HepG2 (cell line): ENCODE data around the gene PRSS27. TPM values are rescaled to one million over a fixed set of nuclear protein-coding genes. Genes with fewer than 3 reads are reported as not detected.
A peak's percentile ranks its signal among the peaks of the same experiment; 100 is the strongest.

Experiments used
- CCDC6 ChIP-seq: sonication (generic); formaldehyde crosslinking; IDR thresholded peaks from 2 replicates; pipeline ENCODE4 v1.8.1; 2022; ENCODE audit warnings: mild to moderate bottlenecking, missing genetic modification reagents, moderate library complexity
- HOXA7 ChIP-seq: sonication (generic); formaldehyde crosslinking; IDR thresholded peaks from 2 replicates; pipeline ENCODE4 v1.8.1; 2022; ENCODE audit warnings: mild to moderate bottlenecking, missing genetic modification reagents, moderate library complexity
- KDM5A ChIP-seq: fragments of 200-600 bp; sonication (generic); IDR thresholded peaks from 2 replicates; pipeline ENCODE4 v1.7.0; 2018; ENCODE audit warnings: antibody characterized with exemption, mild to moderate bottlenecking, low read length, borderline replicate concordance
- NFYB ChIP-seq: sonication (generic); formaldehyde crosslinking; IDR thresholded peaks from 2 replicates; pipeline ENCODE4 v1.4.0; 2020; ENCODE audit warnings: missing genetic modification reagents
- RCOR2 ChIP-seq: IDR thresholded peaks from 2 replicates; pipeline ENCODE4 v1.6.1; 2016; ENCODE audit warnings: missing biosample characterization, missing genetic modification reagents
- TBL1XR1 ChIP-seq: fragments of 150-350 bp; IDR thresholded peaks from 2 replicates; pipeline ENCODE4 v1.6.1; 2014; ENCODE audit warnings: borderline replicate concordance, low read length; ENCODE audit not compliant: partially characterized antibody
- TCF7 ChIP-seq: sonication (generic); IDR thresholded peaks from 2 replicates; pipeline ENCODE4 v1.6.1; 2016; ENCODE audit warnings: antibody characterized with exemption, low read depth
- U2AF2 ChIP-seq: fragments of 200-400 bp; formaldehyde crosslinking; IDR thresholded peaks from 2 replicates; pipeline ENCODE4 v1.6.1; 2017; ENCODE audit warnings: low read depth, mild to moderate bottlenecking, low read length
- ZBTB7A ChIP-seq: sonication (generic); formaldehyde crosslinking; IDR thresholded peaks from 2 replicates; pipeline ENCODE4 v1.8.0; 2022; ENCODE audit warnings: mild to moderate bottlenecking, missing genetic modification reagents
- ZBTB7B ChIP-seq: sonication (generic); formaldehyde crosslinking; IDR thresholded peaks from 2 replicates; pipeline ENCODE4 v1.4.0; 2020; ENCODE audit warnings: missing genetic modification reagents
- ZFX ChIP-seq: sonication (generic); formaldehyde crosslinking; IDR thresholded peaks from 2 replicates; pipeline ENCODE4 v1.4.0; 2020; ENCODE audit warnings: mild to moderate bottlenecking, low read depth, missing genetic modification reagents, moderate library complexity
- ZNF747 ChIP-seq: sonication (generic); formaldehyde crosslinking; IDR thresholded peaks from 2 replicates; pipeline ENCODE4 v1.8.1; 2023; ENCODE audit warnings: missing genetic modification reagents, mild to moderate bottlenecking, borderline replicate concordance
- ZNF768 ChIP-seq: sonication (generic); formaldehyde crosslinking; IDR thresholded peaks from 2 replicates; pipeline ENCODE4 v1.4.0; 2020; ENCODE audit warnings: missing genetic modification reagents
- polyA plus RNA-seq, 8 experiments: library from polyadenylated mRNA; depleted of rRNA in 3 of 8; stranded (reverse) in 7 of 8; unstranded in 1 of 8; fragments of >200 nt; fragmentation: Illumina TruSeq in 4 of 8; extraction: Trizol in 4 of 8; gene quantifications; 2 replicates each; pipeline versions ENCODE4 v1.2.1 to v1.2.3, GENCODE V29; 2011 to 2016; ENCODE audit warnings: low read depth in 4 of 8, missing spikeins in 1 of 8, mixed read lengths in 1 of 8; ENCODE audit not compliant: insufficient read depth in 1 of 8
- total RNA-seq, 5 experiments: library from RNA; depleted of rRNA; stranded (reverse); fragments of >200 nt; fragmentation: Illumina TruSeq; extraction: Trizol; gene quantifications; 2 replicates each; pipeline ENCODE4 v1.2.3, GENCODE V29; 2016; ENCODE audit warnings: low read depth in 1 of 5
- TF ChIP-seq, protein P1 (sequence below): sonication (generic); formaldehyde crosslinking; IDR thresholded peaks from 2 replicates; pipeline ENCODE4 v1.8.0; 2022; ENCODE audit warnings: mild to moderate bottlenecking, missing genetic modification reagents, borderline replicate concordance
- TF ChIP-seq, protein P2 (sequence below): sonication (generic); formaldehyde crosslinking; IDR thresholded peaks from 2 replicates; pipeline ENCODE4 v1.4.0; 2020; ENCODE audit warnings: mild to moderate bottlenecking, low read depth, missing genetic modification reagents
- TF ChIP-seq, protein P3 (sequence below): IDR thresholded peaks from 2 replicates; pipeline ENCODE4 v1.6.1; 2016; ENCODE audit warnings: mild to moderate bottlenecking, missing biosample characterization, missing genetic modification reagents
- TF ChIP-seq, protein P4 (sequence below): sonication (generic); formaldehyde crosslinking; IDR thresholded peaks from 2 replicates; pipeline ENCODE4 v1.5.0; 2020; ENCODE audit warnings: missing genetic modification reagents
- TF ChIP-seq, protein P5 (sequence below): sonication (generic); formaldehyde crosslinking; IDR thresholded peaks from 2 replicates; pipeline ENCODE4 v1.5.1; 2020; ENCODE audit warnings: missing genetic modification reagents, mild to moderate bottlenecking, borderline replicate concordance
- TF ChIP-seq, protein P6 (sequence below): sonication (generic); formaldehyde crosslinking; IDR thresholded peaks from 2 replicates; pipeline ENCODE4 v1.5.0; 2020; ENCODE audit warnings: mild to moderate bottlenecking, missing genetic modification reagents, borderline replicate concordance

Gene PRSS27
- total and polyA plus RNA-seq, 2 of the 13 experiments (the other 11 are each of a cell fraction or from before 2014, with no cell fraction given), result 0.20 to 0.73 TPM

DNA sequence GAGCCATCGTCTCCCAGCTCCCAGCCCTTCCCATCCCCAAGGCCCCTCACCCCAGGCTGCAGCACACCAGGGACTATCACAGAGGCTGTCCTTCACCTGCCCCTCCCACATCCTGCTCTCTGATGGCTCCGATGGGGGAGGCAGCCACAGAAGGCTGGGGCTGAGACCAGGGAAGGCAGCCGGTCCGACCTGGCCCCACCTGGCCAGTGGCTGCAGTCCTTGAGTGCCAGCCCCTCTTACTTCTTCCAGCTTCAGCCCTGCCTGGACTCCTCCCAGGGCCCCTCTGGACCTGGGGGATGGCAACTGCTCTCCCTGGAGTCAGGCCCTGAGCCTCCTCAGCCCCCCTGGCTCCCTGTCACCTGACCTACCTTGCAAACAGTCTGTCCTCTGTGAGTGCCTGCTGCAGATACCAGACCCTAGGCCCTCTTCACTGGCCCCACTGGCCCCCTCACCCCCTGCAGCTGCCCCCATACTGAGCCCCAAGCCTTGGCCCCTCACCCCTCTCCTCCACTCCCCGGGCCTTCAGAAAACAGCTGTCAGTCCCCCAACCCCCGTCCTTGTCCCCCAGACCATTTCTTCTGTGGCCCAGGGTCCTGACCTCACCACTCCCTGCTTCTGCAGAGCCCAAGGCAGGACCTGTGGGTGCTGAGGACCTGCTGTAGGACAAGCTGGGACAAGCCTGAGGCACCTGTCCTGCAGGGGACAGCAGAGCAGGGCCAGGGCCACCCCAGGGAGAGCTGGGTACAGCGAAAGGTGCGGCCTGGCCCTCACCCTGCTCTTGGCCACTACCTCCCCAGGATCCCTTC lies 19.8 kb upstream of the PRSS27 start (continued):
- TF ChIP-seq ZNF747 (CRISPR knock-in tag) (no peak), TBL1XR1 (no peak), ZFX (peak; percentile 65), TCF7 (no peak), KDM5A (no peak), ZBTB7A (CRISPR knock-in tag) (no peak), RCOR2 (CRISPR knock-in tag) (no peak), ZBTB7B (CRISPR knock-in tag) (no peak), U2AF2 (no peak), HOXA7 (CRISPR knock-in tag) (no peak), ZNF768 (CRISPR knock-in tag) (peak; percentile 42; the same call in 1 of the 2 replicates), NFYB (CRISPR knock-in tag) (no peak), CCDC6 (CRISPR knock-in tag) (no peak)
- TF ChIP-seq, protein P1, sequence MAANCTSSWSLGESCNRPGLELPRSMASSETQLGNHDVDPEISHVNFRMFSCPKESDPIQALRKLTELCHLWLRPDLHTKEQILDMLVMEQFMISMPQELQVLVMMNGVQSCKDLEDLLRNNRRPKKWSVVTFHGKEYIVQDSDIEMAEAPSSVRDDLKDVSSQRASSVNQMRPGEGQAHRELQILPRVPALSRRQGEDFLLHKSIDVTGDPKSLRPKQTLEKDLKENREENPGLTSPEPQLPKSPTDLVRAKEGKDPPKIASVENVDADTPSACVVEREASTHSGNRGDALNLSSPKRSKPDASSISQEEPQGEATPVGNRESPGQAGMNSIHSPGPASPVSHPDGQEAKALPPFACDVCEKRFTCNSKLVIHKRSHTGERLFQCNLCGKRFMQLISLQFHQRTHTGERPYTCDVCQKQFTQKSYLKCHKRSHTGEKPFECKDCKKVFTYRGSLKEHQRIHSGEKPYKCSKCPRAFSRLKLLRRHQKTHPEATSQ (CRISPR knock-in tag), result no peak
- TF ChIP-seq, protein P2, sequence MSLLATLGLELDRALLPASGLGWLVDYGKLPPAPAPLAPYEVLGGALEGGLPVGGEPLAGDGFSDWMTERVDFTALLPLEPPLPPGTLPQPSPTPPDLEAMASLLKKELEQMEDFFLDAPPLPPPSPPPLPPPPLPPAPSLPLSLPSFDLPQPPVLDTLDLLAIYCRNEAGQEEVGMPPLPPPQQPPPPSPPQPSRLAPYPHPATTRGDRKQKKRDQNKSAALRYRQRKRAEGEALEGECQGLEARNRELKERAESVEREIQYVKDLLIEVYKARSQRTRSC (CRISPR knock-in tag), result no peak
- TF ChIP-seq, protein P3, sequence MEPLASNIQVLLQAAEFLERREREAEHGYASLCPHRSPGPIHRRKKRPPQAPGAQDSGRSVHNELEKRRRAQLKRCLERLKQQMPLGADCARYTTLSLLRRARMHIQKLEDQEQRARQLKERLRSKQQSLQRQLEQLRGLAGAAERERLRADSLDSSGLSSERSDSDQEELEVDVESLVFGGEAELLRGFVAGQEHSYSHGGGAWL (CRISPR knock-in tag), result no peak
- TF ChIP-seq, protein P4, sequence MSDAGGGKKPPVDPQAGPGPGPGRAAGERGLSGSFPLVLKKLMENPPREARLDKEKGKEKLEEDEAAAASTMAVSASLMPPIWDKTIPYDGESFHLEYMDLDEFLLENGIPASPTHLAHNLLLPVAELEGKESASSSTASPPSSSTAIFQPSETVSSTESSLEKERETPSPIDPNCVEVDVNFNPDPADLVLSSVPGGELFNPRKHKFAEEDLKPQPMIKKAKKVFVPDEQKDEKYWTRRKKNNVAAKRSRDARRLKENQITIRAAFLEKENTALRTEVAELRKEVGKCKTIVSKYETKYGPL (CRISPR knock-in tag), result no peak
- TF ChIP-seq, protein P5, sequence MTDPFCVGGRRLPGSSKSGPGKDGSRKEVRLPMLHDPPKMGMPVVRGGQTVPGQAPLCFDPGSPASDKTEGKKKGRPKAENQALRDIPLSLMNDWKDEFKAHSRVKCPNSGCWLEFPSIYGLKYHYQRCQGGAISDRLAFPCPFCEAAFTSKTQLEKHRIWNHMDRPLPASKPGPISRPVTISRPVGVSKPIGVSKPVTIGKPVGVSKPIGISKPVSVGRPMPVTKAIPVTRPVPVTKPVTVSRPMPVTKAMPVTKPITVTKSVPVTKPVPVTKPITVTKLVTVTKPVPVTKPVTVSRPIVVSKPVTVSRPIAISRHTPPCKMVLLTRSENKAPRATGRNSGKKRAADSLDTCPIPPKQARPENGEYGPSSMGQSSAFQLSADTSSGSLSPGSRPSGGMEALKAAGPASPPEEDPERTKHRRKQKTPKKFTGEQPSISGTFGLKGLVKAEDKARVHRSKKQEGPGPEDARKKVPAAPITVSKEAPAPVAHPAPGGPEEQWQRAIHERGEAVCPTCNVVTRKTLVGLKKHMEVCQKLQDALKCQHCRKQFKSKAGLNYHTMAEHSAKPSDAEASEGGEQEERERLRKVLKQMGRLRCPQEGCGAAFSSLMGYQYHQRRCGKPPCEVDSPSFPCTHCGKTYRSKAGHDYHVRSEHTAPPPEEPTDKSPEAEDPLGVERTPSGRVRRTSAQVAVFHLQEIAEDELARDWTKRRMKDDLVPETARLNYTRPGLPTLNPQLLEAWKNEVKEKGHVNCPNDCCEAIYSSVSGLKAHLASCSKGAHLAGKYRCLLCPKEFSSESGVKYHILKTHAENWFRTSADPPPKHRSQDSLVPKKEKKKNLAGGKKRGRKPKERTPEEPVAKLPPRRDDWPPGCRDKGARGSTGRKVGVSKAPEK (CRISPR knock-in tag), result no peak
- TF ChIP-seq, protein P6, sequence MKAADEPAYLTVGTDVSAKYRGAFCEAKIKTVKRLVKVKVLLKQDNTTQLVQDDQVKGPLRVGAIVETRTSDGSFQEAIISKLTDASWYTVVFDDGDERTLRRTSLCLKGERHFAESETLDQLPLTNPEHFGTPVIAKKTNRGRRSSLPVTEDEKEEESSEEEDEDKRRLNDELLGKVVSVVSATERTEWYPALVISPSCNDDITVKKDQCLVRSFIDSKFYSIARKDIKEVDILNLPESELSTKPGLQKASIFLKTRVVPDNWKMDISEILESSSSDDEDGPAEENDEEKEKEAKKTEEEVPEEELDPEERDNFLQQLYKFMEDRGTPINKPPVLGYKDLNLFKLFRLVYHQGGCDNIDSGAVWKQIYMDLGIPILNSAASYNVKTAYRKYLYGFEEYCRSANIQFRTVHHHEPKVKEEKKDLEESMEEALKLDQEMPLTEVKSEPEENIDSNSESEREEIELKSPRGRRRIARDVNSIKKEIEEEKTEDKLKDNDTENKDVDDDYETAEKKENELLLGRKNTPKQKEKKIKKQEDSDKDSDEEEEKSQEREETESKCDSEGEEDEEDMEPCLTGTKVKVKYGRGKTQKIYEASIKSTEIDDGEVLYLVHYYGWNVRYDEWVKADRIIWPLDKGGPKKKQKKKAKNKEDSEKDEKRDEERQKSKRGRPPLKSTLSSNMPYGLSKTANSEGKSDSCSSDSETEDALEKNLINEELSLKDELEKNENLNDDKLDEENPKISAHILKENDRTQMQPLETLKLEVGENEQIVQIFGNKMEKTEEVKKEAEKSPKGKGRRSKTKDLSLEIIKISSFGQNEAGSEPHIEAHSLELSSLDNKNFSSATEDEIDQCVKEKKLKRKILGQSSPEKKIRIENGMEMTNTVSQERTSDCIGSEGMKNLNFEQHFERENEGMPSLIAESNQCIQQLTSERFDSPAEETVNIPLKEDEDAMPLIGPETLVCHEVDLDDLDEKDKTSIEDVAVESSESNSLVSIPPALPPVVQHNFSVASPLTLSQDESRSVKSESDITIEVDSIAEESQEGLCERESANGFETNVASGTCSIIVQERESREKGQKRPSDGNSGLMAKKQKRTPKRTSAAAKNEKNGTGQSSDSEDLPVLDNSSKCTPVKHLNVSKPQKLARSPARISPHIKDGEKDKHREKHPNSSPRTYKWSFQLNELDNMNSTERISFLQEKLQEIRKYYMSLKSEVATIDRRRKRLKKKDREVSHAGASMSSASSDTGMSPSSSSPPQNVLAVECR (CRISPR knock-in tag), result no peak
